Neural cell (in vitro differentiated cells): Measurements from ENCODE around the gene GOLGA5.

Source experiments
- CTCF ChIP-seq: fragments of 450-650 bp; IDR thresholded peaks from 2 replicates; pipeline ENCODE4 v1.5.1; 2014; ENCODE audit warnings: antibody characterized with exemption, mild to moderate bottlenecking, moderate library complexity; ENCODE audit not compliant: poor library complexity, severe bottlenecking
- EZH2 ChIP-seq: fragments of 200-600, 300-800 bp; shearing (Covaris generic), sonication (generic); IDR thresholded peaks from 2 replicates; pipeline ENCODE4 v1.6.1; 2014; ENCODE audit warnings: antibody characterized with exemption, low read length, borderline replicate concordance, mild to moderate bottlenecking; ENCODE audit not compliant: insufficient read depth, poor library complexity, severe bottlenecking
- MXI1 ChIP-seq: fragments of 450-650 bp; conservative IDR thresholded peaks from 2 replicates; pipeline ENCODE4 v1.6.1; 2014; ENCODE audit warnings: antibody characterized with exemption, mild to moderate bottlenecking; ENCODE audit not compliant: poor library complexity, severe bottlenecking
- POLR2AphosphoS5 ChIP-seq: IDR thresholded peaks from 2 replicates; pipeline ENCODE4 v1.6.1; 2012
- RAD21 ChIP-seq: fragments of 450-650 bp; conservative IDR thresholded peaks from 2 replicates; pipeline ENCODE4 v1.6.1; 2014; ENCODE audit warnings: antibody characterized with exemption, mild to moderate bottlenecking, moderate library complexity
- REST ChIP-seq: IDR thresholded peaks from 2 replicates; pipeline ENCODE4 v1.6.1; 2012; ENCODE audit warnings: borderline replicate concordance
- SMC3 ChIP-seq: fragments of 450-650 bp; conservative IDR thresholded peaks from 2 replicates; pipeline ENCODE4 v1.6.1; 2014; ENCODE audit warnings: antibody characterized with exemption, mild to moderate bottlenecking, moderate library complexity; ENCODE audit not compliant: poor library complexity
- TAF1 ChIP-seq: IDR thresholded peaks from 2 replicates; pipeline ENCODE4 v1.6.1; 2012; ENCODE audit warnings: low read depth

DNA sequence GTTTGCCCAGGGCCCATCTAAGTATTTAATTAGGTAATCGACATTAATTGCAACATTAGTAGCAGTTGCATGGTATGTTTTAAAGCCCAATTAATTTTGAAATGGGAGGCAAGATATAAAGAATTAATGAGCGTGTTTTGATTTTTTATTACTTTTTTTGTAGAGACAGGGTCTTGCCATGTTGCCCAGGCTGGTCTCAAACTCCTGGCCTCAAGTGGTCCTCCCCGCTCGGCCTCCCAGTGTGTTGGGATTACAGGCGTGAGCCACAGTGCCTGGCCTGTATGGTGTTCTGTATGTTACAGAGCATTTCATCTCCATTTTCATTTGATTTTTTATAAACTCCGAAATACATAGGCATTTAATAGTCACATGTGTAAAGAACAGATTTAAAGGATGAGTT is 856 bp downstream of the GOLGA5 start:
- no peak for TF ChIP-seq CTCF
- no peak for TF ChIP-seq POLR2AphosphoS5
- no peak for TF ChIP-seq REST
- TF ChIP-seq SMC3 = no peak
- TF ChIP-seq TAF1 = no peak
- no peak for TF ChIP-seq RAD21
- no peak for TF ChIP-seq EZH2
- no peak for TF ChIP-seq MXI1
